ENCODE data around the gene IFNA14. TPM values are rescaled to one million over a fixed set of nuclear protein-coding genes. Genes with fewer than 3 reads are reported as not detected.

Gene IFNA14
- not detected for total RNA-seq

GRCh38 chr9:21239911-21240310, at the start of gene IFNA14:
Gene IFNA14, minus strand, starts transcription at chr9:21240005. Its CDS starts 70 bp downstream, at chr9:21239935.
- 60 to 68% methylated on average over 1 to 2 of the region's 2 CpGs for WGBS, 2 donors (ENCODE audit: low coverage in 1 of 2)
- intact Hi-C loops (cut with DNase I; ENCODE audit: low total_unique reads): no loop called here
- TF ChIP-seq, protein P1, sequence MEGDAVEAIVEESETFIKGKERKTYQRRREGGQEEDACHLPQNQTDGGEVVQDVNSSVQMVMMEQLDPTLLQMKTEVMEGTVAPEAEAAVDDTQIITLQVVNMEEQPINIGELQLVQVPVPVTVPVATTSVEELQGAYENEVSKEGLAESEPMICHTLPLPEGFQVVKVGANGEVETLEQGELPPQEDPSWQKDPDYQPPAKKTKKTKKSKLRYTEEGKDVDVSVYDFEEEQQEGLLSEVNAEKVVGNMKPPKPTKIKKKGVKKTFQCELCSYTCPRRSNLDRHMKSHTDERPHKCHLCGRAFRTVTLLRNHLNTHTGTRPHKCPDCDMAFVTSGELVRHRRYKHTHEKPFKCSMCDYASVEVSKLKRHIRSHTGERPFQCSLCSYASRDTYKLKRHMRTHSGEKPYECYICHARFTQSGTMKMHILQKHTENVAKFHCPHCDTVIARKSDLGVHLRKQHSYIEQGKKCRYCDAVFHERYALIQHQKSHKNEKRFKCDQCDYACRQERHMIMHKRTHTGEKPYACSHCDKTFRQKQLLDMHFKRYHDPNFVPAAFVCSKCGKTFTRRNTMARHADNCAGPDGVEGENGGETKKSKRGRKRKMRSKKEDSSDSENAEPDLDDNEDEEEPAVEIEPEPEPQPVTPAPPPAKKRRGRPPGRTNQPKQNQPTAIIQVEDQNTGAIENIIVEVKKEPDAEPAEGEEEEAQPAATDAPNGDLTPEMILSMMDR (IDR thresholded peaks at IDR 0.05): no peak
- TF ChIP-seq EP300 (IDR thresholded peaks at IDR 0.05; ENCODE audit: low read depth) (no peak), POLR2A (IDR thresholded peaks at IDR 0.05) (no peak)
- H3K9me3 ChIP-seq: no peaks in the 10 kb centered on the region
- DNase-seq: no peak
- no peaks in the 10 kb centered on the region for H3K36me3 ChIP-seq
- no peak within 1 kb of the TSS for H3K27ac ChIP-seq
- in situ Hi-C loops (cut with MboI; ENCODE audit: low pct_ligation_motif_present in 1 of 4, low pct_unique_long_range_greater_than_20kb in 1 of 4, low sequenced_read_pairs in 3 of 4): loop anchor here in 2 of 4 donors (25.0 kb wide), 1 partner anchor 547 kb away; no protein-coding TSS in a partner anchor
- H3K27me3 ChIP-seq: no peaks in the 10 kb centered on the region
- H3K4me3 ChIP-seq: no peak within 1 kb of the TSS
- no peaks in the 10 kb centered on the region for H3K4me1 ChIP-seq

DNA sequence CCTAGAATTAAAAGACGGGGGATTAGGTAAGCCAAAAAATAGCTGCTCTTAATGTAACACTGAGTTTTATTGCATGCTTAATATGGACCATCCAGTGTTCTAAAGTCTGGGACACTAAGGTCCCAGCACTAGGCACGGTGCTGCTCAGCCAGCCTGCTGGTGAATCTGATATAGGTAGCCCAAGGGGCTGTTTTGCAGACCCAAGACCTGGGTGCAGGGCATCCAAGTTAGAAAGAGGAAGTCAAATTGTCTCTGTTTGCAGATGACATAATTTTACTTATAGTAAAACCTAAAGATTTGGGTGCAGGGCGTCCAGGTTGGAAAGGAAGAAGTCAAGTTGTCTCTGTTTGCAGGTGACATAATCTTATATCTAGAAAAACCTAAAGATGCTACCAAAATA, 47.5 kb upstream of the IFNA14 start:
- no peaks in the 10 kb centered on the region for H3K36me3 ChIP-seq
- H3K4me1 ChIP-seq: peaks cover 0 to 4% (median 0%) of the 10 kb centered on the region in 4 donors
- in situ Hi-C loops (cut with MboI; ENCODE audit: low pct_ligation_motif_present in 1 of 4, low pct_unique_long_range_greater_than_20kb in 1 of 4, low sequenced_read_pairs in 3 of 4): no loop called here
- H3K27me3 ChIP-seq: no peaks in the 10 kb centered on the region
- H3K4me3 ChIP-seq: no peak overlapping the region
- 30 to 61% methylated on average over 2 to 3 of the region's 3 CpGs for WGBS, 2 donors (ENCODE audit: low coverage in 1 of 2)
- intact Hi-C loops (cut with DNase I; ENCODE audit: low total_unique reads): no loop called here
- H3K27ac ChIP-seq: no peak overlapping the region
- DNase-seq: no peak
- no peaks in the 10 kb centered on the region for H3K9me3 ChIP-seq
- TF ChIP-seq, protein P1 (IDR thresholded peaks at IDR 0.05): no peak
- no peak for TF ChIP-seq POLR2AphosphoS5 (IDR thresholded peaks at IDR 0.05)

- no peak overlapping the region for H3K4me3 ChIP-seq
- no peak for DNase-seq
- H3K36me3 ChIP-seq: no peaks in the 10 kb centered on the region
- WGBS, 2 donors (ENCODE audit: low coverage in 1 of 2): 81 to 89% methylated on average over 3 to 5 of the region's 5 CpGs
- H3K27me3 ChIP-seq: no peaks in the 10 kb centered on the region
- H3K4me1 ChIP-seq: peaks cover 0 to 4% (median 0%) of the 10 kb centered on the region in 4 donors
- TF ChIP-seq POLR2A (IDR thresholded peaks at IDR 0.05) (no peak), POLR2AphosphoS5 (IDR thresholded peaks at IDR 0.05) (no peak), EP300 (IDR thresholded peaks at IDR 0.05; ENCODE audit: low read depth) (no peak)
- TF ChIP-seq, protein P1 (IDR thresholded peaks at IDR 0.05): no peak
- in situ Hi-C loops (cut with MboI; ENCODE audit: low pct_ligation_motif_present in 1 of 4, low pct_unique_long_range_greater_than_20kb in 1 of 4, low sequenced_read_pairs in 3 of 4): no loop called here
- no peaks in the 10 kb centered on the region for H3K9me3 ChIP-seq
- intact Hi-C loops (cut with DNase I; ENCODE audit: low total_unique reads): no loop called here
- H3K27ac ChIP-seq: no peak overlapping the region
Measured at GRCh38 chr9:21286659-21287058, 46.9 kb upstream of the IFNA14 start.

GRCh38 chr9:21286099-21286498, 46.3 kb upstream of the IFNA14 start:
- H3K9me3 ChIP-seq: no peaks in the 10 kb centered on the region
- H3K27ac ChIP-seq: no peak overlapping the region
- peaks cover 0 to 4% (median 0%) of the 10 kb centered on the region in 4 donors for H3K4me1 ChIP-seq
- DNase-seq: no peak
- TF ChIP-seq POLR2A (IDR thresholded peaks at IDR 0.05): no peak
- no peak for TF ChIP-seq POLR2AphosphoS5 (IDR thresholded peaks at IDR 0.05)
- TF ChIP-seq EP300 (IDR thresholded peaks at IDR 0.05; ENCODE audit: low read depth): no peak
- TF ChIP-seq, protein P1 (IDR thresholded peaks at IDR 0.05): no peak
- WGBS, 2 donors (ENCODE audit: low coverage in 1 of 2): 73 to 91% methylated on average over 5 of the region's 5 CpGs
- no peak overlapping the region for H3K4me3 ChIP-seq
- no peaks in the 10 kb centered on the region for H3K36me3 ChIP-seq
- in situ Hi-C loops (cut with MboI; ENCODE audit: low pct_ligation_motif_present in 1 of 4, low pct_unique_long_range_greater_than_20kb in 1 of 4, low sequenced_read_pairs in 3 of 4): no loop called here
- intact Hi-C loops (cut with DNase I; ENCODE audit: low total_unique reads): no loop called here
- H3K27me3 ChIP-seq: no peaks in the 10 kb centered on the region
